H1 (cell line): Measurements from ENCODE around the gene GCC1. TPM values are rescaled to one million over a fixed set of nuclear protein-coding genes. Genes with fewer than 3 reads are reported as not detected.

ENCODE experiments used
- CTCF ChIA-PET: fragments of 300-600 bp; sonication (Branson Sonifier 250); formaldehyde crosslinking; loops from one replicate; lab custom pipeline; 2021; ENCODE audit not compliant: partially characterized antibody; lab: Charles Lee
- POLR2A ChIA-PET: fragments of 300-600 bp; sonication (Branson Sonifier 250); formaldehyde crosslinking; loops from one replicate; lab custom pipeline; 2021; ENCODE audit warnings: inconsistent platforms; ENCODE audit not compliant: partially characterized antibody; lab: Charles Lee
- DNase-seq, 2 experiments: peaks; one replicate each; pipeline versions ENCODE4 v3.0.0 to v3.0.0-alpha.2; 2010 to 2022; ENCODE audit warnings: low spot score in 2 of 2, low read depth in 1 of 2, mixed read lengths in 1 of 2
- FAIRE-seq: peaks from 2 replicates; lab custom pipeline; 2011; peaks lifted over from hg19 to GRCh38; lab: Jason Lieb, UNC
- H2AFZ ChIP-seq: 2 replicates; pipeline ENCODE4 v1.8.1; 2012; ENCODE audit warnings: low read length, inconsistent platforms
- H2AK5ac ChIP-seq: 2 replicates; pipeline ENCODE4 v1.6.1; 2013; ENCODE audit warnings: low read depth, low read length
- H2BK120ac ChIP-seq: replicated peaks from 2 replicates; pipeline ENCODE3; 2013; ENCODE audit warnings: low read depth, low read length, inconsistent platforms
- H2BK12ac ChIP-seq: 2 replicates; pipeline ENCODE4 v1.6.1; 2013; ENCODE audit warnings: low read depth, low read length
- H2BK15ac ChIP-seq: 2 replicates; pipeline ENCODE4 v1.6.1; 2013; ENCODE audit warnings: low read length
- H2BK20ac ChIP-seq: 2 replicates; pipeline ENCODE4 v1.6.1; 2013; ENCODE audit warnings: low read length
- H2BK5ac ChIP-seq: 2 replicates; pipeline ENCODE4 v1.6.1; 2013; ENCODE audit warnings: low read depth, low read length
- H3K14ac ChIP-seq: 2 replicates; pipeline ENCODE4 v1.6.1; 2013; ENCODE audit warnings: inconsistent platforms; ENCODE audit not compliant: insufficient read length
- H3K18ac ChIP-seq: 2 replicates; pipeline ENCODE4 v1.6.1; 2013; ENCODE audit warnings: low read length; ENCODE audit errors: extremely low read depth
- H3K23ac ChIP-seq: 2 replicates; pipeline ENCODE4 v1.6.1; 2013; ENCODE audit warnings: inconsistent platforms; ENCODE audit not compliant: insufficient read length
- H3K23me2 ChIP-seq: 2 replicates; pipeline ENCODE4 v1.6.1; 2013; ENCODE audit warnings: low read depth, low read length
- H3K27ac ChIP-seq: 2 replicates; pipeline ENCODE4 v1.6.1; 2011; ENCODE audit warnings: low read depth, low read length, inconsistent platforms
- H3K27me3 ChIP-seq, 4 experiments: replicated peaks in 1 of 4; 1 replicate in 1 of 4; 2 replicates in 3 of 4; pipeline versions ENCODE4 v1.6.1 to v1.8.1; 2011 to 2013; ENCODE audit warnings: low read length in 3 of 4, mild to moderate bottlenecking in 3 of 4, inconsistent platforms in 2 of 4, mixed read lengths in 2 of 4, moderate library complexity in 1 of 4; ENCODE audit not compliant: control insufficient read depth in 3 of 4, insufficient read depth in 3 of 4; ENCODE audit errors: extremely low read depth in 1 of 4
- H3K36me3 ChIP-seq, 4 experiments: 2 replicates each; pipeline versions ENCODE4 v1.6.1 to v1.8.1; 2011 to 2013; ENCODE audit warnings: mild to moderate bottlenecking in 4 of 4, low read length in 3 of 4, moderate library complexity in 2 of 4, control low read depth in 1 of 4, inconsistent platforms in 1 of 4; ENCODE audit not compliant: insufficient read depth in 4 of 4, control insufficient read depth in 2 of 4
- H3K4ac ChIP-seq: replicated peaks from 2 replicates; pipeline ENCODE3; 2013; ENCODE audit warnings: low read length, low read depth, mixed read lengths, inconsistent platforms; ENCODE audit not compliant: insufficient read length
- H3K4me1 ChIP-seq, 4 experiments: replicated peaks in 1 of 4; 1 replicate in 1 of 4; 2 replicates in 3 of 4; pipeline versions ENCODE4 v1.6.1 to v1.8.1; 2011 to 2013; ENCODE audit warnings: low read length in 3 of 4, inconsistent platforms in 2 of 4, mixed read lengths in 1 of 4; ENCODE audit not compliant: insufficient read depth in 4 of 4, control insufficient read depth in 3 of 4
- H3K4me2 ChIP-seq, 2 experiments: 2 replicates each; pipeline versions ENCODE4 v1.6.1 to v1.8.1; 2011 to 2013; ENCODE audit warnings: low read depth in 2 of 2, low read length in 2 of 2, control low read depth in 1 of 2, inconsistent platforms in 1 of 2, mild to moderate bottlenecking in 1 of 2; ENCODE audit not compliant: insufficient read depth in 1 of 2
- H3K4me3 ChIP-seq, 4 experiments: fragments of 200-600, 300-600 bp in 1 of 4; sonication (generic), shearing (Covaris generic), sonication (Bioruptor Twin) in 1 of 4; 2 replicates each; pipeline versions ENCODE4 v1.5.1 to v1.8.1; 2011 to 2016; ENCODE audit warnings: low read length in 4 of 4, low read depth in 3 of 4, control low read depth in 2 of 4, inconsistent platforms in 2 of 4, mild to moderate bottlenecking in 2 of 4, mixed read lengths in 1 of 4, moderate library complexity in 1 of 4; ENCODE audit not compliant: insufficient read depth in 2 of 4; ENCODE audit errors: extremely low read depth in 1 of 4
- H3K56ac ChIP-seq: replicated peaks from 2 replicates; pipeline ENCODE3; 2013; ENCODE audit warnings: low read depth, mild to moderate bottlenecking, mixed read lengths, low read length, inconsistent platforms; ENCODE audit not compliant: insufficient read length
- H3K79me1 ChIP-seq: 2 replicates; pipeline ENCODE4 v1.6.1; 2013; ENCODE audit warnings: low read depth, low read length, control low read depth
- H3K79me2 ChIP-seq, 2 experiments: 2 replicates each; pipeline versions ENCODE4 v1.6.1 to v1.8.1; 2012 to 2013; ENCODE audit warnings: low read length in 2 of 2, mild to moderate bottlenecking in 2 of 2, inconsistent platforms in 1 of 2; ENCODE audit not compliant: insufficient read depth in 2 of 2, control insufficient read depth in 1 of 2
- H3K9ac ChIP-seq, 4 experiments: replicated peaks in 1 of 4; 1 replicate in 1 of 4; 2 replicates in 3 of 4; pipeline versions ENCODE4 v1.6.1 to v1.8.1; 2011 to 2013; ENCODE audit warnings: low read depth in 3 of 4, low read length in 3 of 4, control low read depth in 2 of 4, mild to moderate bottlenecking in 2 of 4, moderate library complexity in 2 of 4, inconsistent platforms in 1 of 4; ENCODE audit errors: extremely low read depth in 1 of 4
- H3K9me3 ChIP-seq, 2 experiments: 2 replicates each; pipeline versions ENCODE4 v1.6.1 to v1.8.1; 2012 to 2013; ENCODE audit warnings: mild to moderate bottlenecking in 2 of 2, moderate library complexity in 2 of 2, control low read depth in 1 of 2, inconsistent platforms in 1 of 2, low read depth in 1 of 2, low read length in 1 of 2, mixed read lengths in 1 of 2; ENCODE audit not compliant: insufficient read depth in 2 of 2
- H4K20me1 ChIP-seq, 2 experiments: replicated peaks in 1 of 2; 2 replicates each; pipeline versions ENCODE3 to v1.8.1; 2011 to 2013; ENCODE audit warnings: inconsistent platforms in 2 of 2, low read length in 2 of 2, mild to moderate bottlenecking in 1 of 2; ENCODE audit not compliant: insufficient read depth in 2 of 2, control insufficient read depth in 1 of 2
- H4K5ac ChIP-seq: 2 replicates; pipeline ENCODE4 v1.6.1; 2013; ENCODE audit warnings: low read length, low read depth, mixed read lengths, inconsistent platforms; ENCODE audit not compliant: insufficient read length
- H4K8ac ChIP-seq: 2 replicates; pipeline ENCODE4 v1.8.0; 2013; ENCODE audit warnings: mild to moderate bottlenecking, moderate library complexity, low read length, inconsistent platforms; ENCODE audit not compliant: insufficient read depth; ENCODE audit errors: extremely low read depth
- H4K91ac ChIP-seq: replicated peaks from 2 replicates; pipeline ENCODE3; 2013; ENCODE audit warnings: low read length, mixed read lengths, inconsistent platforms; ENCODE audit not compliant: insufficient read length
- ASH2L ChIP-seq: fragments of 200-600, 300-600 bp; sonication (generic); IDR thresholded peaks from one replicate; pipeline ENCODE4 v1.7.1; 2017; ENCODE audit warnings: low read length
- CBX5 ChIP-seq: fragments of 300-800, 300-1000 bp; sonication (generic); IDR thresholded peaks from 2 replicates; pipeline ENCODE4 v1.7.1; 2016; ENCODE audit warnings: antibody characterized with exemption, low read length, low read depth
- CBX8 ChIP-seq: fragments of 300-800, 300-1000 bp; sonication (generic); IDR thresholded peaks from 2 replicates; pipeline ENCODE4 v1.7.1; 2016; ENCODE audit warnings: low read depth, low read length, borderline replicate concordance
- GABPA ChIP-seq: IDR thresholded peaks from 2 replicates; pipeline ENCODE4 v1.6.1; 2011; ENCODE audit warnings: mild to moderate bottlenecking, low read length, moderate library complexity, borderline replicate concordance; ENCODE audit not compliant: insufficient read depth
- GTF2F1 ChIP-seq: IDR thresholded peaks from 2 replicates; pipeline ENCODE4 v1.6.1; 2012; ENCODE audit warnings: low read depth, low read length, improper control_type of control experiment, borderline replicate concordance
- HDAC6 ChIP-seq: IDR thresholded peaks from one replicate; pipeline ENCODE4 v1.7.1; 2012; ENCODE audit warnings: low read depth, mild to moderate bottlenecking, inconsistent platforms, low read length, moderate library complexity
- JUN ChIP-seq: IDR thresholded peaks from 2 replicates; pipeline ENCODE4 v1.6.1; 2011; ENCODE audit warnings: low read depth, mild to moderate bottlenecking, improper control_type of control experiment, low read length
- JUND ChIP-seq: IDR thresholded peaks from 2 replicates; pipeline ENCODE4 v1.6.1; 2011; ENCODE audit warnings: mild to moderate bottlenecking, improper control_type of control experiment, low read length
- NRF1 ChIP-seq: IDR thresholded peaks from 2 replicates; pipeline ENCODE4 v1.6.1; 2011; ENCODE audit warnings: mild to moderate bottlenecking, low read depth, low read length, improper control_type of control experiment
- PHF8 ChIP-seq: fragments of 200-600 bp; sonication (generic); conservative IDR thresholded peaks from 2 replicates; pipeline ENCODE4 v1.7.1; 2012; ENCODE audit warnings: low read depth, mild to moderate bottlenecking, inconsistent platforms, low read length, moderate library complexity
- POU5F1 ChIP-seq: IDR thresholded peaks from 2 replicates; pipeline ENCODE4 v1.6.1; 2011; ENCODE audit warnings: low read depth, mild to moderate bottlenecking, low read length, moderate library complexity
- SP1 ChIP-seq: IDR thresholded peaks from 2 replicates; pipeline ENCODE4 v1.6.1; 2011; ENCODE audit warnings: low read depth, low read length
- SUZ12 ChIP-seq: fragments of 200-600 bp; sonication (generic); IDR thresholded peaks from 2 replicates; pipeline ENCODE4 v1.6.1; 2012; ENCODE audit warnings: mild to moderate bottlenecking, inconsistent platforms, low read length, moderate library complexity, mixed read lengths
- TAF7 ChIP-seq: optimal IDR thresholded peaks from 2 replicates; pipeline ENCODE3; 2011; ENCODE audit warnings: low read depth, mild to moderate bottlenecking, inconsistent platforms, low read length, moderate library complexity, borderline replicate concordance
- WGBS, 2 experiments: shearing (Covaris generic) in 1 of 2; methylation state at CpG; one replicate each; pipeline versions ENCODE4 v1.1.6 to v1.1.7; 2013 to 2015; ENCODE audit warnings: low lambda C conversion rate in 2 of 2, mixed read lengths in 2 of 2, inconsistent platforms in 1 of 2, low coverage in 1 of 2, missing lambda C conversion rate in 1 of 2; ENCODE audit not compliant: insufficient replicate concordance in 2 of 2, insufficient coverage in 1 of 2, insufficient read length in 1 of 2; ENCODE audit errors: extremely low coverage in 1 of 2, missing lambda C conversion rate in 1 of 2; 5-methylcytosine and 5-hydroxymethylcytosine counted together
- polyA plus RNA-seq, 7 experiments: library from polyadenylated mRNA; depleted of rRNA in 3 of 7; stranded (reverse) in 5 of 7; unstranded in 2 of 7; fragments of >200 nt in 5 of 7; fragments of 200-250 nt in 2 of 7; gene quantifications; 1 replicate in 5 of 7; 2 replicates in 1 of 7; 4 replicates in 1 of 7; pipeline versions ENCODE4 v1.2.1 to v1.2.3, GENCODE V29; 2011 to 2013; ENCODE audit warnings: missing spikeins in 2 of 7, mixed read lengths in 2 of 7
- total RNA-seq: library from RNA; stranded (reverse); fragmentation: NEBNext Ultra II Directional; extraction: Animal tissue kit (Norgen Biotek cat#: 25700); gene quantifications from 2 replicates; pipeline ENCODE4 v1.2.1, GENCODE V29; 2021

The GCC1 gene
- total and polyA plus RNA-seq, 2 of the 8 experiments (the other 6 are each of a cell fraction or from before 2014, with no cell fraction given): 3.3 to 15.0 TPM

DNA sequence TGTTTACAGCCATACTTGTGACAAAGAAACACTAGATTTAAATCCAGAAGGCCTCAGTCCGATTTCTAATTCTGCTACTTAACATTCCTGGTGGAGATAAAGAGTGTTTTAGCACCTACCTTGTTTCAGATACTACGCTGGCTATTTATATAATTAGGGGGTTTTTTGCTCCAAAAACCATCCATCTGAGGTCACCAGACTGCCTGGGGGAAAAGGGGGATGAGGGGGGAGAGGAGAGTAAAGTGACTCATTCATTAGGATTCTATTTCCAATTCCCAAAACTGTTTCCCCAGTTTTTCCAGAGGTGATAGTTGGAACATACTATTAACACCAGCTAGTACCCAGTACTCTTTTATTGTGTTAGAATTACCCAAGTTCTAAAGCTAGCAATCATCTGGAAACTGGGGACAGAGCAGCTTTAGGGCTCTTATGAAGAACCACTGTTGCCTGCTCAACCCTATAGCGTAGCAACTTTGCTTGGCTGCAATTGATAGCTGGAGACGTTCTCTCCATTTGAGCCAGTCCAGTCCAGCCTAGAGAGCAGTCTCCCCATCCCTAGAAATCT is 6.6 kb downstream of the GCC1 start:
- no peak overlapping the region for H4K8ac ChIP-seq
- no peak overlapping the region for H2BK20ac ChIP-seq
- H2BK120ac ChIP-seq: no peak overlapping the region
- H3K27ac ChIP-seq: no peak overlapping the region
- H3K36me3 ChIP-seq: peaks cover 0 to 18% (median 6%) of the 10 kb centered on the region in 4 experiments; a peak in 4 of 8 replicates
- FAIRE-seq: no peak
- H3K9ac ChIP-seq: no peak overlapping the region
- no peak overlapping the region for H4K5ac ChIP-seq
- H3K4ac ChIP-seq: no peak overlapping the region
- no peaks in the 10 kb centered on the region for H3K4me1 ChIP-seq
- no peak overlapping the region for H4K91ac ChIP-seq
- DNase-seq: no peak
- no peak overlapping the region for H3K18ac ChIP-seq
- H3K4me3 ChIP-seq: no peak overlapping the region
- no peak overlapping the region for H3K23ac ChIP-seq
- no peak overlapping the region for H2AFZ ChIP-seq
- no peak overlapping the region for H3K56ac ChIP-seq
- 78% methylated on average over 4 of the region's 4 CpGs; no CpG with 5 or more reads in 1 of the 2 experiments for WGBS, 2 experiments
- H2AK5ac ChIP-seq: no peak overlapping the region
- no peaks in the 10 kb centered on the region for H3K9me3 ChIP-seq
- H4K20me1 ChIP-seq: peaks cover 5% of the 10 kb centered on the region in 2 experiments
- ChIA-PET POLR2A (no interaction called here), CTCF (interaction anchor here (1.0 to 1.8 kb wide), 9 partner anchors 9 to 113 kb away, joined by 3 to 7 read pairs (median 3); no protein-coding TSS in a partner anchor)
- no peak overlapping the region for H2BK5ac ChIP-seq
- H3K79me2 ChIP-seq: peaks cover 0 to 7% of the 10 kb centered on the region in 2 experiments; a peak in 1 of 4 replicates
- H3K14ac ChIP-seq: no peak overlapping the region
- no peak overlapping the region for H3K4me2 ChIP-seq
- H3K27me3 ChIP-seq: no peaks in the 10 kb centered on the region
- no peaks in the 10 kb centered on the region for H3K23me2 ChIP-seq
- no peak overlapping the region for H2BK12ac ChIP-seq
- H3K79me1 ChIP-seq: 0 out of 2 replicates have a peak, but pooled peaks cover 3% of the 10 kb centered on the region
- no peak overlapping the region for H2BK15ac ChIP-seq
- TF ChIP-seq JUN: no peak
- no peak for TF ChIP-seq HDAC6
- TF ChIP-seq TAF7: no peak
- no peak for TF ChIP-seq CBX8
- no peak for TF ChIP-seq GTF2F1
- no peak for TF ChIP-seq JUND
- no peak for TF ChIP-seq GABPA
- TF ChIP-seq POU5F1: no peak
- no peak for TF ChIP-seq ASH2L
- no peak for TF ChIP-seq SUZ12
- TF ChIP-seq NRF1: no peak
- TF ChIP-seq CBX5: no peak
- TF ChIP-seq PHF8: no peak
- TF ChIP-seq SP1: no peak
